Adrenal gland (tissue), 5 donors: ENCODE measurements around the gene KRTAP1-3.

Source experiments
- CTCF ChIP-seq, 6 experiments: fragments of 450-650 bp in 4 of 6; fragments of 200-600 bp in 2 of 6; sonication (generic) in 1 of 6; IDR thresholded peaks; 1 replicate in 5 of 6; 2 replicates in 1 of 6; pipeline versions ENCODE4 v1.5.1 to v1.8.0; 2016 to 2021; ENCODE audit warnings: antibody characterized with exemption in 6 of 6, mild to moderate bottlenecking in 2 of 6, moderate library complexity in 1 of 6
- POLR2A ChIP-seq, 2 donors: fragments of 450-650 bp; IDR thresholded peaks; one replicate each; pipeline ENCODE4 v1.6.1; 2017; ENCODE audit warnings: antibody characterized with exemption in 2 of 2, mild to moderate bottlenecking in 2 of 2, moderate library complexity in 1 of 2
- donor health status: DM: no; HTN: no; CAD: no.

- no peak for TF ChIP-seq CTCF (IDR thresholded peaks at IDR 0.05)
- TF ChIP-seq POLR2A (IDR thresholded peaks at IDR 0.05), result no peak
These were observed 4.9 kb downstream of the KRTAP1-3 start, which contains the start of gene KRTAP1-4 for GRCh38 chr17:41029633-41030245.
